Fibroblast of skin of abdomen (primary cell): ENCODE measurements around the gene KLHL14. TPM values are rescaled to one million over a fixed set of nuclear protein-coding genes. Genes with fewer than 3 reads are reported as not detected.
"Not testable (repeated sequence)": the region's sequence is repeated elsewhere in the genome, so short reads cannot be mapped to it uniquely, and the experiment has no call there.

Experiments used
- DNase-seq: peaks from one replicate; pipeline ENCODE4 v3.0.0-alpha.2; 2013
- polyA plus RNA-seq, 2 experiments: library from polyadenylated mRNA; unstranded; fragments of 120-200 nt; gene quantifications; one replicate each; pipeline ENCODE4 v1.2.1, GENCODE V29; 2013; ENCODE audit not compliant: insufficient read length in 2 of 2

KLHL14 gene
- polyA plus RNA-seq (2013, experiment 1 of 2; ENCODE audit: insufficient read length): 0.04 TPM
- 0.04 TPM for polyA plus RNA-seq (2013, experiment 2 of 2; ENCODE audit: insufficient read length)

GRCh38 chr18:32772581-32773381 lies at the start of gene KLHL14:
Gene KLHL14, minus strand, starts transcription at chr18:32773023. Its CDS starts 2,432 bp downstream, at chr18:32770591.
- DNase-seq: no peak

DNA sequence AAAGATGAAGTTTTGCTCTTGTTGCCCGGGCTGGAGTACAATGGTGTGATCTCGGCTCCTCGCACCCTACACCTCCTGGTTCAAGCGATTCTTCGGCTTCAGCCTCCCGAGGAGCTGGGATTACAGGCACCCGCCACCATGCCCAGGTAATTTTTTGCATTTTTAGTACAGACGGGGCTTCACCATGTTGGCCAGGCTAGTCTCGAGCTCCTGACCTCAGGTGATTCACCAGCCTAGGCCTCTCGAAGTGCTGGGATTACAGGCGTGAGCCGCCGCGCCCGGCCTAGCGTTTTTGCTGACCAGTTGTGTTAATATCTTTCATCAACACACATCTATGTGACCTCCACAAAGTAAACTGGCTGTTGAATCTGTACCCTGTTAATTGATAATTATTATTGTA lies 49.4 kb upstream of the KLHL14 start:
- no peak for DNase-seq

DNA sequence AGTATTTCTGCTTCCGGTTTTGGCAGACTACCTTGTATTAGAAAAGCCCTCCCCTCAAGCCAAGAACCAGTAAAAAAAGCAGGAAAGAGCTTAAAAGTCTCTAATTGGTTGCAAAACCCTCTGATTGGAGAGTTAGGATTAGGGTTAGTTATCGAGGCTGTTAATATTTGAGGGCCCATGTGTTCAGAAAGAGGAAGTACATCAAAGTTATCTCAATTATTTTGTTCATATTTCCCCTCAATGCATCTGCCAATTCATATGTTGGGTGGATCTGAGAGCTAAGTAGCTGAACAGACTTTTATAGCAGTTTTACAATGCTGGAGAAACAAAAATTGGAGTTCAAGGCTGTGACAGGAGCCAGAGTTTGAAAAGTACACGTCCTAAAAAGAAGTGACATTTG lies 43.1 kb upstream of the KLHL14 start:
- DNase-seq: no peak

- no peak for DNase-seq
These were observed 39.5 kb upstream of the KLHL14 start for GRCh38 chr18:32812342-32812741.

GRCh38 chr18:32810314-32810713 lies 37.5 kb upstream of the KLHL14 start:
- DNase-seq: no peak

DNA sequence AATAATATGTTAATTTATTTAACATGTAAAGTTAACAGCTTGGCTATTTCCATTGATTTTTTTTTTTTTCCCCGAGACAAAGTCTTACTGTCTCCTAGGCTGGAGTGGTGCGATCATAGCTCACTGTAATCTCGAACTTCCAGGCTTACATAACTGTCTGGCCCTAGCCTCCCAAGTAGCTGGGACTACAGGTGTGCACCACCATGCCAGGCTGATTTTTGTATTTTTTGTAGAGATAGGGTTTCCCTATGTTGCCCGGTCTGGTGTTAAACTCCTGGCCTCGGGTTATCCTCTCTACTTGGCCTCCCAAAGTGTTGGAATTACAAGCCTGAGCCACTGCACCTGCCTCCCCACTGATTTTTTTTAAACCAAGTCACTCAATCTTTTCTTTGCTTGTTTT lies 32.5 kb upstream of the KLHL14 start:
- DNase-seq: no peak

DNA sequence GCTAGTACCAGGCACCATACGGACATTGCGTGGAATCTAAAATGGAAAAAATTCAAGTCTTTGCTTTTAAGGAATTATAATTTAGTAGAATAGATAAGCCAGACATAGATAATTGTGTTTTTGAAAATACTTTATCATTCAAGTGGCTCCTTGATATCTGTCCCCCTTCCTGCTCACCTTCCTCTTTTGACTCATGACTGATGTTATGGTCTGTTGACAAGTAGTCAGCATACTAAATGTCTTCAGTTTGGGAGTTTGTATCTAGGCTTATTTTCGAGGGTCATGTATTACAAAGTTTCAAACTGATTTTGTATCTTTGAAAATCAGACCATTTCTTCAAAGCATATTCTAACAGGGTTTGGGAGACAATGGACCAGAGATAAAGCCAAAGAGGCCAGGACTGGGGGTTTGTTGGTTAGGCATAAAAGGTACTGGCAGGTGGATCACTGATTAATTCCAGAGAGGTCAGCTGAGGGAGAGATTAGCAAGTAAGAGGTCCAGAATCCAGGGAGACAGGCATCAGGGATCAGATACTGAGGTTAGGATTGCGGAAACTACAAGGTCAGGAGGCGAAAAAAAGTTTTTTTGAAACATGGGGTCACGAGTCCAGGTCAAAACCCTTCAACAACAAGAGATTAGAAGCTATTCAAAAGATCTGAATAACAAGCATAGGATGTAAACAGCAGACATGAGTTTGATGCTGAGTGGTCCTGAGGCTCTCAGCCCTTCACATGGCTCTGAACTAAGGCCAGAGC lies 31.5 kb upstream of the KLHL14 start:
- no peak for DNase-seq

- DNase-seq: no peak
These were observed 30.7 kb upstream of the KLHL14 start for GRCh38 chr18:32803568-32803967.

- DNase-seq: no peak
These were observed 30.0 kb upstream of the KLHL14 start for GRCh38 chr18:32802591-32803451.

DNA sequence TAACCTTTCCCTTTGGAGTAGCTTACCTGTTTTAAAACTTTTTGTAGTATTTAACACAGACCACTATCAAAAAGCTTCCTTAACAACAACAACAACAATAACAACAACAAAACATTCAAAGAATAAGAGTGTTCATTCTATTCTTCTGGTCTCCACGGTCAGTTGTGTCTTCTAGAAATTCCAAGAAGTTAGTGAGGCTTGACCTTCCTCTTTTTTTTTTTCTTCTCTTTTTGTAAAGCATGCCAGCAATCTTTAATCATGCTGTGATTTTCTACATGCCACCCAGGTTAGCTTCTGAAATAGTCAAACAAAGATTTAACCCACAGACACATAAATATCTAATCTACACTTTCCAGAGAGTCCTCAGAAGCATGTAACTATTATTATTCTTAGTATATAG lies 28.4 kb upstream of the KLHL14 start:
- no peak for DNase-seq

- no peak for DNase-seq
These were observed 25.6 kb upstream of the KLHL14 start for GRCh38 chr18:32798209-32798960.

DNA sequence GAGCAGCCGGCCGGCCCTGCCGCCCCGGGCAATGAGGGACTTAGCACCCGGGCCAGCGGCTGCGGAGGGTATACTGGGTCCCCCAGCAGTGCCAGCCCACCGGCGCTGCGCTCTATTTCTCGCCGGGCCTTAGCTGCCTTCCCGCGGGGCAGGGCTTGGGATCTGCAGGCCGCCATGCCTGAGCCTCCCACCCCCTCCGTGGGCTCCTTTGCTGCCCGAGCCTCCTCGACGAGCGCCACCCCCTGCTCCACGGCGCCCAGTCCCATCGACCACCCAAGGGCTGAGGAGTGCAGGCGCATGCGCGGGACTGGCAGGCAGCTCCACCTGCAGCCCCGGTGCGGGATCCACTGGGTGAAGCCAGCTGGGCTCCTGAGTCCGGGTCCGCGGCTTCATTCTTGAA lies 21.8 kb upstream of the KLHL14 start:
- not testable (repeated sequence) for DNase-seq

DNA sequence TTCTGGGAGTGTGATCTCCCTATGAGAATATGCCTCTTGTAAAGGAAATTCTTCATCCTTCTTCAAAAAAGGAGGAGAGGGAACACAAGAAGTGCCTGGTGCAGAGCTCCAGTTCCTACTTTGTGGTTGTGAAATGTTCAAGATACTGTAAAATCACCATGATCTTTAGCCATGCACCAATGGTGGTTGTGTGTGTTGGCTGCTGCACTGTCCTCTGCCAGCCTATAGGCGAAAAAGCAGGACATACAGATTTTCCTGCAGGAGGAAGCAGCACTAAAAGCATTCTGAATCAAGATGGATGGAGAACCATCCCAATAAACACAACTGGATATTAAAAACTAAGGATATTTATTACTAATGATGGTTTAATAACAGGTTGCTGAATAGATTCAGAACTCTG lies 6.2 kb upstream of the KLHL14 start:
- no peak for DNase-seq

DNA sequence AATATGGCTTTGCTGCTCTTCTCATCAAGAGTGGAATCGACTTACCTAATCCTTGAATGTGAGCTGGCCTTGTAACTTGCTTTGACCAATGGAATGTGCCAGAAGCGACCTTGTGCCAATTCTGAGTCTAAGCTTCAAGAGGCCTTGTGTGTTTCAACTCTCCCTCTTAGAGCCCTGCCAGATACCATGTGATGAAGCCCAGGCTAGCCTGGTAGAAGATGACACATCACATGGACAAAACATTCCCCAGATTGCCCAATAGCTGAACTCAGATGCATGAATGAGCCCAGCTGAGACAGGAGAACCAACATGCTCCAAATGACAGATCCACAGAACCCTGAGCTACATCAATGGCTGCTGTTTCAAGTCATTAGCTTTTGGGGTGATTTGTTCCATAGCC lies 4.2 kb upstream of the KLHL14 start:
- DNase-seq: no peak

GRCh38 chr18:32776561-32776960 lies 3.7 kb upstream of the KLHL14 start:
- no peak for DNase-seq

GRCh38 chr18:32775628-32776027 lies 2.8 kb upstream of the KLHL14 start:
- no peak for DNase-seq

DNA sequence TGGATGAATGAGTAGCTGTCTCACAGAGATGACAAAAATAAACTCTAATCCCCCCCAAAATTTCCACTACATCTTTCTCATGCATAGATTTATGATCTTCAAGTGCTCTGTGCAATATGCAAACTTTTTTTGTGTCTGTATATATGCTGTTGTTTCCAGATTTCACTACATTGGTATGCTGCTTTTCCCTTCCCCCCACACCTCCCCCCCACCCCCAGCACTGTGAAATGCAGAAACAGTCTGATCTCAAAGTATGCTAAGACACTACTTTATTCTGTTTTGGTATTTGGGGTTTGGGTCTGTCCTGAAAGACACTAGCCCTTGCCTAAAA lies 524 bp upstream of the KLHL14 start:
- no peak for DNase-seq

DNA sequence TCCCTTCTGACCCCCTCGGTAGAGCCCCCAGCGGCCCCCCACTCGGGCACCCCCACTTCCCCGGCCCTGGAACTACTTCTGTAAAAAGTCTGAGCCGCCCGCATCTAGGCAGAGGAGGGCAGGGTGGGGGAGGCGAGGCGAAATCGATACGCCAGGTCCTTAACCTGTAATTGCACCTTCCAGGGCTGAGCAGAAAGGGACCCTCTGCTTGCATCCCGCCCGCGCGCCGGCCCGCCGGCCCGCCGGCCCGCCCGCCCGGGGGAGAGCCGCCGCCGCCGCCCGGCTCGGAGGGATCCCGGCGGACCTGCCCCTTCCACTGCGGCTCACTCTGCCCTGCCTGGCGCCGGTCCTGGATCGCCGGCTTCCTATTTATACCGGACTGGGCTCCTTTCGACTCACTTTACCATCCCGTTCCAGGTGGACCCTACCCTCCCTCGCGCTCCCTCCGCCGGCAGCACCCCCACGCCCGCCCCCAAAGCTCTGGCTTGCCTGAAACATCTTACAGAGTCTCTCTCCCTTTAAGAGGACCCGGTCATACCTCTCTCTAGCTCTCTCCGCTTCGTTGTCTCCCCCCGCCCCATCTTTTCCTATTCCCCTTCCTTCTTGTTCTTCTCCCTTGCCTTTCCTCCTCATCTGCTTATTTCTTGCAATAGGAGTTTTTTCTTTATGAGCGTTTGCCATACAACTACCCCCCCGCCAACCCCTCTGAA lies 797 bp downstream of the KLHL14 start:
- no peak for DNase-seq

DNA sequence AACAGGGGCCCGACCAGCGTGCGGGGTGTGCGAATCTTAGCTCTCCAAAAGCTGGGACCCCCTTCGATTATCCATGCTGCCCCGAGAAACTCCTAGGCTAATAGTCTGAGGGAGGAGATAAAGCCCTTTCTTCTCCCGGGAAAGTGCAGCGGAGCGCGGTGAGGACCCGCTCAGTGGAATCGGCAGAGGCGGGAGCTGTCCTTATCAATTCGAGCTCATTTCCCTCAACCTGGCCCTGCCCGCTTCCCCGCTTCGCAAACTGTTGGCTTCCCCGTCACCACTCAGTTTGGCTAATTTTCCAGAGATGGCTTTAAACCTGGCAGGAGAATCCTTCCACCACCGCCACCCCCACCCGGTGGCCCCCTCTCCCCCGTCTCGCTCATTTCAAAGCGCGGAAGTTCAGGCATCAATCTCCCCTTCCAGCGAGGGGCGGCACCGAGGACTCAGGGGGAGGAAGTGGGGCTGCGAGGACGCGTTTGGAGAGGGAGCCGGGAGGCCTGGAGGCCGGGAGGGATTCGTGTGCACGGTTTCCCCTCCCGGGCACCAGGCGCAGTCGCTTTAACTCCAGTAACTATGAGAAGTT lies 1.6 kb downstream of the KLHL14 start:
- no peak for DNase-seq

DNA sequence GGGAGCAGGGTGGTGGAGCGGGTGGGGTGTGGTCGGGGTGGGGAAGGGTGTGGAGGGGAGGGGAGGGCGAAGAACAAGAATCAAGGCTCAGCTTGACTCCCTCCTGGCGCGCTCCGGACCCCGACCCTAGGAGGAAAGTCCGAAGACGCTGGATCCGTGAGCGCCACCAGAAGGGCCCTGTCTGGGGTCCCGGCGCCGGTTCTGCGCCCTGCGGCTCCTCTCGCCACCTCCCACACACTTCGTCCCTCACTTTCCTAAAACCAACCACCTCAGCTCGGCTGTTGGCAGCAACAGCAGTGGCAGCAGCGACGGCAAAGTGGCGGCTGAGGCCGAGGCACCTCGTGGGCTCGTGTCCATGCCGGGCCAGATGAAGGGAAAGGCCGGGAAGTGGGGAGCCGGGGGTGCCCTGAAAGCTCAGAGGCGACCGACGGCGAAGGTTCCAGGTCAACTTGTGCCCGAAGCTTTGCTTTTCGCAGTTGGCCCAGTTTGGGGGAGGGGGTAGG lies 2.1 kb downstream of the KLHL14 start:
- DNase-seq: no peak

DNA sequence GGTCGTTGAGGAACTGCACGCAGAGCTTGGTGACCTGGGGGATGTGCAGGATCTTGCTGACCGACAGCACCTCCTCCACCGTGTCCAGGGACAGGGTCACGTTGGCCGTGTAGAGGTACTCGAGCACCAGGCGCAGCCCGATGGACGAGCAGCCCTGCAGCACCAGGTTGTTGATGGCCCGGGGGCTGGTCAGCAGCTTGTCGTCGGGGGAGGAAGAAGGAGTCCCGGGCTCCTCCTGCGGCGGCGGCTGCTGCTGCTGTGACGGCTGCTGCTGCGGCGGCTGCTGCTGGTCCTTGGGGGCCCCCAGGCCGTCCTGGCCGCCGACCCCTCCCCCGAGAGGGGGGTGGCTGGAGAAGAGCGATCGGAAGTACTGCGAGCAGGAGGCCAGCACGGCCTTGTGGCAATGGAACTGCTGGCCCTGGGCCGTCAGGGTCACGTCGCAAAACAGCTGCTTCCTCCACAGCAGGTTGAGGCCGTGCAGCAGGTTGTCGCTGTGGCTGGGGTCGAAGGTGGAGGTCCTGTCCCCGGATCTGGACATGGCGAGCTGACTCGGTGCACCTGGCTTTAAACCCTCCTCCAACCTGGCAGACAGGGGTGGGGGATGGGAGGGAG lies 2.7 kb downstream of the KLHL14 start:
- DNase-seq: no peak
